ENCODE results near the gene DNAI4. TPM values are rescaled to one million over a fixed set of nuclear protein-coding genes. Genes with fewer than 3 reads are reported as not detected.

The DNAI4 gene
- total and polyA plus RNA-seq, 2 donors (not counting 1 experiment from before 2014, with no cell fraction given): 2.0 to 12.1 TPM

DNA sequence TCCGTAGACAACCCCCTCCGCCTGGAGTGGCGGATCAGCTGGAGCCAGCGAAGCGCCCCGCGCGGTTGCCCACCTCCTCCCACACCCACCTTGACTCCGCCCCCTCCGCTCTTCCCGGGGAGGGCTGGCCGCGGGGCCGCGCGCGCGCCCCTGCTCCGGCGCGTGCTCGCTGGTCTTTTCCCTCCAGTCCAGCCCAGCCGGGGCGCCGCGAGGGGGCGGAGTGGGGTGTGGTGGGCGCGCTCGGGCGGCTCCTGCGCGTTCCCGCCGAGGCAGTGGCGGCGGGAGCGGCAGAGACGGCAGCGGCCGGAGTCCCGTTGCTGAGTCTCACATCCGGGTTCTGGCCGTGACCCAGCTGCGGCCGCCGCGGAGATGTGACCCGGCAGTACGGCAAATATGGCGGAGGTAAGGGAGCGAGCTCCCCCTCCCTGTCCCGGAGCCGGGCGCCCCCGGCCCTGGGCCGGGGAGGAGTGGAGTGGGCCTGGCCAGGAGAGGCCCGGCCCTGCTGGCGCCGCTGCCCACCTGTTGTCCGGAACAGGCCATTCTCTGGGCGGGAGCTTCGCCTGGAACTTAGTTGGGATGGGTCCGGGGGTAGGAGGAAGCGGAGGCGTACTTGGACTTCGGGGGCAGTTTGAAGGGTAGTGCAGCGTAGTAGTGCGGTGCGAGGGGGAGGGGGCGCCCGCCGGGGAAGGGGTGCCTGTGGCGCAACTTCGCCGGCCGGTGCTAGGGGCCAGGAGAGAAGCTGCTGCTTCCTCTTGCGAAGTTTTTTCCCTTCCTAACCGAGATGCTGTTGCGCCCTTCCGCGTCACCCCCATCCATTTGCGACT lies 5.6 kb upstream of the DNAI4 start:
- Histone ChIP-seq H3K4me2 (ENCODE audit: extremely low read depth, insufficient read depth, low read length) (peak overlapping the region; percentile 77), H3K36me3 (ENCODE audit: control insufficient read depth, insufficient read depth, low read length) (no peaks in the 10 kb centered on the region), H3K4me3 (replicated peaks in 1 of 4; ENCODE audit: control extremely low read depth in 1 of 4, insufficient read depth in 1 of 4, low read depth in 3 of 4, low read length in 4 of 4) (peak overlapping the region; percentile 80 to 92 (median 92)), H3K4me1 (ENCODE audit: control insufficient read depth, extremely low read depth, insufficient read depth, low read length) (peaks cover 7% of the 10 kb centered on the region), H2AFZ (ENCODE audit: low read length) (peak overlapping the region; percentile 81), H3K27ac (ENCODE audit: insufficient read depth, low read length) (peak overlapping the region; percentile 90), H3K9ac (ENCODE audit: insufficient read depth, low read length) (peak overlapping the region; percentile 89), H3K9me3 (ENCODE audit: control insufficient read depth, insufficient read depth, low read depth, low read length) (no peaks in the 10 kb centered on the region), H3K27me3 (ENCODE audit: control insufficient read depth, insufficient read depth, low read length) (no peaks in the 10 kb centered on the region), H3K79me2 (ENCODE audit: control insufficient read depth, insufficient read depth, low read length) (peaks cover 84% of the 10 kb centered on the region), H4K20me1 (ENCODE audit: control insufficient read depth, extremely low read depth, insufficient read depth, low read length) (no peaks in the 10 kb centered on the region)
- TF ChIP-seq, protein P1, sequence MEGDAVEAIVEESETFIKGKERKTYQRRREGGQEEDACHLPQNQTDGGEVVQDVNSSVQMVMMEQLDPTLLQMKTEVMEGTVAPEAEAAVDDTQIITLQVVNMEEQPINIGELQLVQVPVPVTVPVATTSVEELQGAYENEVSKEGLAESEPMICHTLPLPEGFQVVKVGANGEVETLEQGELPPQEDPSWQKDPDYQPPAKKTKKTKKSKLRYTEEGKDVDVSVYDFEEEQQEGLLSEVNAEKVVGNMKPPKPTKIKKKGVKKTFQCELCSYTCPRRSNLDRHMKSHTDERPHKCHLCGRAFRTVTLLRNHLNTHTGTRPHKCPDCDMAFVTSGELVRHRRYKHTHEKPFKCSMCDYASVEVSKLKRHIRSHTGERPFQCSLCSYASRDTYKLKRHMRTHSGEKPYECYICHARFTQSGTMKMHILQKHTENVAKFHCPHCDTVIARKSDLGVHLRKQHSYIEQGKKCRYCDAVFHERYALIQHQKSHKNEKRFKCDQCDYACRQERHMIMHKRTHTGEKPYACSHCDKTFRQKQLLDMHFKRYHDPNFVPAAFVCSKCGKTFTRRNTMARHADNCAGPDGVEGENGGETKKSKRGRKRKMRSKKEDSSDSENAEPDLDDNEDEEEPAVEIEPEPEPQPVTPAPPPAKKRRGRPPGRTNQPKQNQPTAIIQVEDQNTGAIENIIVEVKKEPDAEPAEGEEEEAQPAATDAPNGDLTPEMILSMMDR (conservative IDR thresholded peaks at IDR 0.05 in 1 of 2, IDR thresholded peaks at IDR 0.05 in 1 of 2; ENCODE audit: low read depth in 1 of 2, low read length in 2 of 2): no peak
- no peak for TF ChIP-seq EZH2 (IDR thresholded peaks at IDR 0.05; ENCODE audit: low read length, missing control alignments)
- peak; percentile 90 to 92 for DNase-seq (ENCODE audit: low read depth in 2 of 2)

- Histone ChIP-seq H3K79me2 (ENCODE audit: control insufficient read depth, insufficient read depth, low read length) (peaks cover 79% of the 10 kb centered on the region), H4K20me1 (ENCODE audit: control insufficient read depth, extremely low read depth, insufficient read depth, low read length) (no peaks in the 10 kb centered on the region), H3K4me1 (ENCODE audit: control insufficient read depth, extremely low read depth, insufficient read depth, low read length) (peaks cover 7% of the 10 kb centered on the region), H3K9ac (ENCODE audit: insufficient read depth, low read length) (peak overlapping the region; percentile 89), H3K4me2 (ENCODE audit: extremely low read depth, insufficient read depth, low read length) (peak overlapping the region; percentile 73), H3K27me3 (ENCODE audit: control insufficient read depth, insufficient read depth, low read length) (no peaks in the 10 kb centered on the region), H3K36me3 (ENCODE audit: control insufficient read depth, insufficient read depth, low read length) (no peaks in the 10 kb centered on the region), H3K27ac (ENCODE audit: insufficient read depth, low read length) (peak overlapping the region; percentile 90), H2AFZ (ENCODE audit: low read length) (peak overlapping the region; percentile 81), H3K9me3 (ENCODE audit: control insufficient read depth, insufficient read depth, low read depth, low read length) (no peaks in the 10 kb centered on the region), H3K4me3 (replicated peaks in 1 of 4; ENCODE audit: control extremely low read depth in 1 of 4, insufficient read depth in 1 of 4, low read depth in 3 of 4, low read length in 4 of 4) (peak overlapping the region; percentile 42 to 91 (median 78))
- DNase-seq (ENCODE audit: low read depth in 2 of 2): no peak
- TF ChIP-seq EZH2 (IDR thresholded peaks at IDR 0.05; ENCODE audit: low read length, missing control alignments): no peak
- TF ChIP-seq, protein P1 (conservative IDR thresholded peaks at IDR 0.05 in 1 of 2, IDR thresholded peaks at IDR 0.05 in 1 of 2; ENCODE audit: low read depth in 1 of 2, low read length in 2 of 2): no peak
Measured at GRCh38 chr1:66929691-66929998, 5.0 kb upstream of the DNAI4 start.

- Histone ChIP-seq H3K9me3 (ENCODE audit: control insufficient read depth, insufficient read depth, low read depth, low read length) (no peaks in the 10 kb centered on the region), H3K4me2 (ENCODE audit: extremely low read depth, insufficient read depth, low read length) (peak overlapping the region; percentile 73), H3K36me3 (ENCODE audit: control insufficient read depth, insufficient read depth, low read length) (no peaks in the 10 kb centered on the region), H2AFZ (ENCODE audit: low read length) (no peak overlapping the region), H4K20me1 (ENCODE audit: control insufficient read depth, extremely low read depth, insufficient read depth, low read length) (no peaks in the 10 kb centered on the region), H3K27ac (ENCODE audit: insufficient read depth, low read length) (peak overlapping the region; percentile 90), H3K4me1 (ENCODE audit: control insufficient read depth, extremely low read depth, insufficient read depth, low read length) (peaks cover 7% of the 10 kb centered on the region), H3K4me3 (replicated peaks in 1 of 4; ENCODE audit: control extremely low read depth in 1 of 4, insufficient read depth in 1 of 4, low read depth in 3 of 4, low read length in 4 of 4) (peak overlapping the region; percentile 42 to 91 (median 78)), H3K9ac (ENCODE audit: insufficient read depth, low read length) (no peak overlapping the region), H3K27me3 (ENCODE audit: control insufficient read depth, insufficient read depth, low read length) (no peaks in the 10 kb centered on the region), H3K79me2 (ENCODE audit: control insufficient read depth, insufficient read depth, low read length) (peaks cover 74% of the 10 kb centered on the region)
- DNase-seq (ENCODE audit: low read depth in 2 of 2): no peak
- TF ChIP-seq, protein P1 (conservative IDR thresholded peaks at IDR 0.05 in 1 of 2, IDR thresholded peaks at IDR 0.05 in 1 of 2; ENCODE audit: low read depth in 1 of 2, low read length in 2 of 2): no peak
- no peak for TF ChIP-seq EZH2 (IDR thresholded peaks at IDR 0.05; ENCODE audit: low read length, missing control alignments)
Measured at GRCh38 chr1:66929146-66929688, 4.6 kb upstream of the DNAI4 start.

Data from fibroblast of lung (primary cell).